ENCODE measurements around the gene PRR23E.

PRR23E gene

DNA sequence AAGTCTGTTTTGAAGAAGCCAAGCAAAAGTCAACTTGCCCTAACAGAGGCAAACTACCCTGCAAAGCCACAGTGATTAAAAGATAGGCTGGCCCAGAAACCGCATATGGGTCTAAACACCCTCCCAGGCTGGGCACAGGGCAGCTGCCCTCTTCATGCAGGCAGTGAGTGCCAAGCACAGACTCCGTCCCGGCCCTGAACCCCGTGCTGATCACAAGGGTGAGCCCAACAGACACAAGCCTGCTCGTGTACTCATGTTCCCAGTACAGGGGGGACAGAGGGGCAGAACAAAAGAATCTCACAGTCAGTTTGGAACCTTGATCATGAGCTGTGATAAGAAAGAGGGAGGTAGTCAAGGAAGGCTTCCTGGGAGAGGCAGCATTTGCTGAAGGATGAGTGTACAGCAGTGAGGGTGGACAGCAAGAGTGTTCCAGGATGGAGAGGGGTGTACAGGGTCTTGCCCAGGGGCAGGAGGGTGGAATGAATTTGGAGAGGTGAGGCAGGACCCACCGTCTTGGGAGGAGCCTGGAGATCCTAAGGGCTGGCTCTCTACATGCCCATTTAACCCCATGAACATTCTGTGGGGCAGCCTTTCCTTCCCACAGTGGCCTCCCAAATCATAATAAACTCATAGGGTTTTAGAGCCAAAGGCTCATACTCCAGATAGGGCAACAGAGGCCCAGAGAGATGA lies 43.2 kb upstream of the PRR23E start:
- no peak overlapping the region for H3K4me3 ChIP-seq (ENCODE audit: low read depth, low read length)
- TF ChIP-seq, protein P1, sequence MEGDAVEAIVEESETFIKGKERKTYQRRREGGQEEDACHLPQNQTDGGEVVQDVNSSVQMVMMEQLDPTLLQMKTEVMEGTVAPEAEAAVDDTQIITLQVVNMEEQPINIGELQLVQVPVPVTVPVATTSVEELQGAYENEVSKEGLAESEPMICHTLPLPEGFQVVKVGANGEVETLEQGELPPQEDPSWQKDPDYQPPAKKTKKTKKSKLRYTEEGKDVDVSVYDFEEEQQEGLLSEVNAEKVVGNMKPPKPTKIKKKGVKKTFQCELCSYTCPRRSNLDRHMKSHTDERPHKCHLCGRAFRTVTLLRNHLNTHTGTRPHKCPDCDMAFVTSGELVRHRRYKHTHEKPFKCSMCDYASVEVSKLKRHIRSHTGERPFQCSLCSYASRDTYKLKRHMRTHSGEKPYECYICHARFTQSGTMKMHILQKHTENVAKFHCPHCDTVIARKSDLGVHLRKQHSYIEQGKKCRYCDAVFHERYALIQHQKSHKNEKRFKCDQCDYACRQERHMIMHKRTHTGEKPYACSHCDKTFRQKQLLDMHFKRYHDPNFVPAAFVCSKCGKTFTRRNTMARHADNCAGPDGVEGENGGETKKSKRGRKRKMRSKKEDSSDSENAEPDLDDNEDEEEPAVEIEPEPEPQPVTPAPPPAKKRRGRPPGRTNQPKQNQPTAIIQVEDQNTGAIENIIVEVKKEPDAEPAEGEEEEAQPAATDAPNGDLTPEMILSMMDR (IDR thresholded peaks at IDR 0.05; ENCODE audit: low read depth, low read length, missing control alignments) = no peak
- H3K27ac ChIP-seq = no peak overlapping the region
- no peak for DNase-seq
- H3K27me3 ChIP-seq (replicated peaks) = no peaks in the 10 kb centered on the region
- in situ Hi-C loops (cut with HindIII; ENCODE audit: low pct_ligation_motif_present, low sequenced_read_pairs) = no loop called here
- H3K36me3 ChIP-seq (replicated peaks) = no peaks in the 10 kb centered on the region

DNA sequence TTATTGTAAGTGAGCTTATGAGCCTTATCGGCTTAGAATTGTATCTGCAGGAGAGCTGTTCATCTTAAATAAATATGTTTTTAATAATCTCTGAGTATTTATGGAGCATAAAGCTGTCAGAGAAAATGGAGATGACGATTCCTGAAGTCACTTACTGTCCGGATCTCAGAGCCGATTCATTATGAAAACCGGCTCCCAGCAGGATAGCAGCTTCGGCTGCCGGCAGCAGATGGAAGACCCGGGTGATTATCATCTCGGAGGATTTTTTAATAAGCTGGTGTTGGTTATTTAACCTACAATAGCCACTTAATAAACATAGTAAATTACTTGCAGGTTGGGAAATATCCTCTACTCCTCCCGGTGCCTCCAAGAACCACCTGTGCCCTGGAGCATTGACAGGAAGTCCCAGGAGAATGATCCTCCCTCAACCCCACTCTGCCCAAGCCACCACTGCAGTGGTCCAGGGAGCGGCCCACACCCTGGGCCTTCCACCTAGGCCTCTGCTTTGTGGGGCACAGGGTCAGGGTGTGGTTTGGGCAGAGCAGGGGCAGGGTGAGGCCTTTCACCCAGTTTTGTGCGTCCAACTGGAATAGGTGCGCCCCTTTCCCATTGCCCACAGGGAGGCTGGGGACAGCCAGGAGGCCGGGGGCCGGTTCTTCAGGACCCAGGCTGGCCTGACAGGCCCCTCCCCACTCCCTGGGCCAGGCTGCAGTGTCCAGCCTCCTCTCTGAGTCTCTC lies 42.2 kb upstream of the PRR23E start:
- in situ Hi-C loops (cut with HindIII; ENCODE audit: low pct_ligation_motif_present, low sequenced_read_pairs) = no loop called here
- H3K4me3 ChIP-seq (ENCODE audit: low read depth, low read length) = no peak overlapping the region
- H3K27ac ChIP-seq = no peak overlapping the region
- no peak for DNase-seq
- TF ChIP-seq, protein P1 (IDR thresholded peaks at IDR 0.05; ENCODE audit: low read depth, low read length, missing control alignments) = no peak
- H3K27me3 ChIP-seq (replicated peaks) = no peaks in the 10 kb centered on the region
- H3K36me3 ChIP-seq (replicated peaks) = no peaks in the 10 kb centered on the region

DNA sequence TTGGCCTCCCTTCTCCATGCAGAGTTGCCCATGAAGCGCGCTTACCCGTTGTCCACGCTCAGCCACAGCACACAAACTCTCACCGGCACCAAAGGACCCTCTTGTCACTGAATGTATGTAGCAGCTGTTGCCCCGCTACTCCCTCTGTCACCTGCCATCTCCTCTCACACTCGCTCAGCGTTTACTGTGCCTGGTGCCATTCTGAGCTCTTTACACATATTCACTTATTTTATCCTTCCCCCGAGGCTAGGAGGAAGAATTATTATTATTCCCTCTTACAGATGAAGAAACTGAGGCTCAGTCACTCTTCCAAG lies 41.7 kb upstream of the PRR23E start:
- DNase-seq = no peak
- TF ChIP-seq, protein P1 (IDR thresholded peaks at IDR 0.05; ENCODE audit: low read depth, low read length, missing control alignments) = no peak
- no peaks in the 10 kb centered on the region for H3K36me3 ChIP-seq (replicated peaks)
- in situ Hi-C loops (cut with HindIII; ENCODE audit: low pct_ligation_motif_present, low sequenced_read_pairs) = no loop called here
- no peak overlapping the region for H3K4me3 ChIP-seq (ENCODE audit: low read depth, low read length)
- no peak overlapping the region for H3K27ac ChIP-seq
- no peaks in the 10 kb centered on the region for H3K27me3 ChIP-seq (replicated peaks)

DNA sequence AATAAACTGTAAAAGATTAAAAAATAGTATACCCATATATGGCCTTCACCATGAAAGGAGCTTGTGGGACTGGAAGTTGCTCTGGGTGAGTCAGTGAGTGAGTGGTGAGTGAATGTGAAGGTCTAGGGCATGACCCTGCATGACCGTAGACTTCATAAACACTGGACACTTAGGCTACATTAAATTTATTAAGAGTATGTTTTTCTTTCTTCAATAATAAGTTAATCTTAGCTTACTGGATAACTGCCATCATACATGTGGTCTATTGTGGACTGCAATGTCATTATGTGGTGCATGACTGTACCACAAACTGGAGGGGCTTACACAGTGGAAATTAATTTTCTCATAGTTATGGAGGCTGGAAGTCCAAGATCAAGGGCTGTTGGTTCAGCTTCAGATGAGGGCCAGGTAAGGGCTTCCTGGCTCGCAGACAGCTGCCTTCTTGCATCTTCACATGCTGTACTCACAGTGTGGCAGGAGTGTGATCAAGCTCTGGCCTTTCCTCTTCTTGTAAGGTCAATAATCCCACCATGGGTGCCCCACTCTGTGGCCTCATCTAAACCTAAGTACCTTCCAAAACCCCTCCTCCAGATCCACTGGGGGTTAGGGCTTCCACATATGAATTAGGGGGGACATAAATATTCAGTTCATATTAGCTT lies 40.8 kb upstream of the PRR23E start:
- DNase-seq = no peak
- no peak overlapping the region for H3K27ac ChIP-seq
- in situ Hi-C loops (cut with HindIII; ENCODE audit: low pct_ligation_motif_present, low sequenced_read_pairs) = no loop called here
- no peaks in the 10 kb centered on the region for H3K27me3 ChIP-seq (replicated peaks)
- H3K4me3 ChIP-seq (ENCODE audit: low read depth, low read length) = no peak overlapping the region
- TF ChIP-seq, protein P1 (IDR thresholded peaks at IDR 0.05; ENCODE audit: low read depth, low read length, missing control alignments) = no peak
- no peaks in the 10 kb centered on the region for H3K36me3 ChIP-seq (replicated peaks)

DNA sequence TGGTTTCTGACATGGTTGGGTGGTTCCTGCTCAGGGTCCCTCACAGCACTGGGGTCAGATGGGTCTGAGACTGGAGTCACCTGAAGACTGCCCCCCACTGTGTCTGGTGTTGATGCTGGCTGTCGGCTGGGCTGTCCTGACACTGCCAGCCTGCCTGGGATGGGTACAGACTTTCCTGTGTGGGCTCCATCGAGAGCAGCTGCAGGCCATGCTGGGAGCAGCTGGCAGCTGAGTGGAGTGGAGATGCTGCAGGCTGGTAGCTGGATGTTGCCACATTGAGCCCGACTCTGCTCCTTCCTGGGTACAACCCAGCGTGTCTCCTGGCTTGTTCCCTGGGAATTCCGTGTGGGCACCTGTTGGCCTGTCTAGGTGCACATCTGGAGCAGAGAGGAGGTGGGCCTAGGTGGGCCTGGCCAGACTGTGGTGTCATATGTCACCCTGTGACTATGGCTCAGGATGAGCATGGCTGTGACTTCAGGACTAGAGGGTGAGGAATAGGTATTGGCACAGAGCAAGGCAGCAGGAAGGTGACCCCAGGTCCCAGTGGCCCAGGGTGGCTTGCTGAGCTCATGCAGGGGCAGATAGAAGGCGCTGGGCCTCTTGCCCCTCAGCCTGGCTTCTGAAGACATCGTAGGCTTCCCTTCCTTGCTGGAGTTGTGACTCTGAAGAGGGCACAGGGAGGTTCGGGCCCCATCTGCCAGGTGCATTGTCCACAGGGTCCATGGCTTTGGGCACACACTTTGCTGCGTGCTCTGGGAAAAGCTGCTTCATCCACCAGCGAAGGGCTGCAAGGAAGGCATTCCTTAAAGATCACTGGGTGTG lies 40.0 kb upstream of the PRR23E start:
- TF ChIP-seq, protein P1 (IDR thresholded peaks at IDR 0.05; ENCODE audit: low read depth, low read length, missing control alignments) = no peak
- Histone ChIP-seq H3K4me3 (ENCODE audit: low read depth, low read length) (no peak overlapping the region), H3K27me3 (replicated peaks) (no peaks in the 10 kb centered on the region), H3K27ac (no peak overlapping the region), H3K36me3 (replicated peaks) (no peaks in the 10 kb centered on the region)
- DNase-seq = no peak
- in situ Hi-C loops (cut with HindIII; ENCODE audit: low pct_ligation_motif_present, low sequenced_read_pairs) = no loop called here
